ENCODE data around the gene HHIPL1. TPM values are rescaled to one million over a fixed set of nuclear protein-coding genes. Genes with fewer than 3 reads are reported as not detected.
A peak's percentile ranks its signal among the peaks of the same experiment; 100 is the strongest.

The HHIPL1 gene
- polyA plus RNA-seq, 6 donors from 2014 or later = 0.13 TPM; not detected in 5

- H3K4me1 Mint-ChIP-seq = no peaks in the 10 kb centered on the region
- ATAC-seq (ENCODE audit: low read depth in 2 of 2) (no peak), DNase-seq (no peak)
- H3K27ac Mint-ChIP-seq = no peak overlapping the region
- peaks cover 16 to 32% of the 10 kb centered on the region in 2 donors for H3K36me3 Mint-ChIP-seq
- H3K27me3 Mint-ChIP-seq = peaks cover 16 to 49% (median 44%) of the 10 kb centered on the region in 3 donors
- H3K9me3 Mint-ChIP-seq = peaks cover 19 to 47% (median 24%) of the 10 kb centered on the region in 7 donors
- H3K4me3 Mint-ChIP-seq = no peak overlapping the region
Observed at GRCh38 chr14:99701260-99701659, 56.3 kb downstream of the HHIPL1 start.

- Mint-ChIP-seq H3K36me3 (peaks cover 16 to 29% of the 10 kb centered on the region in 2 donors), H3K27ac (no peak overlapping the region), H3K4me1 (no peaks in the 10 kb centered on the region), H3K27me3 (peaks cover 16 to 48% (median 41%) of the 10 kb centered on the region in 3 donors), H3K4me3 (no peak overlapping the region), H3K9me3 (peaks cover 17 to 40% (median 25%) of the 10 kb centered on the region in 7 donors)
- no peak for DNase-seq
- no peak for ATAC-seq (ENCODE audit: low read depth in 2 of 2)
Observed at GRCh38 chr14:99702115-99702514, 57.2 kb downstream of the HHIPL1 start.

- Mint-ChIP-seq H3K4me1 (no peaks in the 10 kb centered on the region), H3K36me3 (peaks cover 16 to 25% of the 10 kb centered on the region in 2 donors), H3K27me3 (peaks cover 10 to 49% (median 34%) of the 10 kb centered on the region in 3 donors), H3K27ac (peak overlapping the region in 1 of 6 donors; percentile 39), H3K4me3 (no peak overlapping the region), H3K9me3 (peaks cover 14 to 37% (median 25%) of the 10 kb centered on the region in 7 donors)
- DNase-seq = no peak
- no peak for ATAC-seq (ENCODE audit: low read depth in 2 of 2)
Observed at GRCh38 chr14:99703381-99703780, 58.5 kb downstream of the HHIPL1 start.

- DNase-seq = no peak
- Mint-ChIP-seq H3K27me3 (peaks cover 9 to 51% (median 30%) of the 10 kb centered on the region in 3 donors), H3K9me3 (peaks cover 14 to 37% (median 25%) of the 10 kb centered on the region in 7 donors), H3K4me3 (no peak overlapping the region), H3K27ac (no peak overlapping the region), H3K36me3 (peaks cover 16 to 25% of the 10 kb centered on the region in 2 donors), H3K4me1 (no peaks in the 10 kb centered on the region)
- ATAC-seq (ENCODE audit: low read depth in 2 of 2) = no peak
Observed at GRCh38 chr14:99704037-99704436, 59.1 kb downstream of the HHIPL1 start.

- H3K27ac Mint-ChIP-seq = no peak overlapping the region
- ATAC-seq (ENCODE audit: low read depth in 2 of 2) = no peak
- H3K4me1 Mint-ChIP-seq = no peaks in the 10 kb centered on the region
Observed at GRCh38 chr14:99706107-99706900, 61.4 kb downstream of the HHIPL1 start.

GRCh38 chr14:99707420-99707819 lies 62.5 kb downstream of the HHIPL1 start:
- Mint-ChIP-seq H3K4me1 (no peaks in the 10 kb centered on the region), H3K27ac (no peak overlapping the region), H3K36me3 (peaks cover 12 to 18% of the 10 kb centered on the region in 2 donors), H3K9me3 (peaks cover 14 to 34% (median 23%) of the 10 kb centered on the region in 7 donors), H3K4me3 (no peak overlapping the region), H3K27me3 (peaks cover 4 to 38% (median 14%) of the 10 kb centered on the region in 3 donors)
- DNase-seq (no peak), ATAC-seq (ENCODE audit: low read depth in 2 of 2) (no peak)

More at GRCh38 chr14:99706107-99706900, 61.4 kb downstream of the HHIPL1 start:
- Mint-ChIP-seq H3K36me3 (peaks cover 16 to 25% of the 10 kb centered on the region in 2 donors), H3K4me3 (peak overlapping the region in 1 of 8 donors; percentile 32), H3K9me3 (peaks cover 14 to 35% (median 25%) of the 10 kb centered on the region in 7 donors), H3K27me3 (peaks cover 0 to 38% (median 14%) of the 10 kb centered on the region in 3 donors)
- DNase-seq = no peak

- Mint-ChIP-seq H3K4me1 (no peaks in the 10 kb centered on the region), H3K27me3 (peaks cover 9 to 37% (median 13%) of the 10 kb centered on the region in 3 donors), H3K4me3 (no peak overlapping the region), H3K36me3 (peaks cover 11 to 16% of the 10 kb centered on the region in 2 donors), H3K9me3 (peaks cover 12 to 33% (median 21%) of the 10 kb centered on the region in 7 donors), H3K27ac (no peak overlapping the region)
- ATAC-seq (ENCODE audit: low read depth in 2 of 2) = no peak
- DNase-seq = no peak
Observed at GRCh38 chr14:99707921-99708320, 63.0 kb downstream of the HHIPL1 start.

GRCh38 chr14:99708449-99708848 lies 63.5 kb downstream of the HHIPL1 start:
- no peak overlapping the region for H3K27ac Mint-ChIP-seq
- DNase-seq = no peak

GRCh38 chr14:99713972-99714371 lies 69.0 kb downstream of the HHIPL1 start:
- Mint-ChIP-seq H3K9me3 (peaks cover 0 to 16% (median 3%) of the 10 kb centered on the region in 7 donors), H3K27me3 (peaks cover 9 to 17% (median 13%) of the 10 kb centered on the region in 3 donors), H3K4me3 (no peak overlapping the region), H3K36me3 (no peaks in the 10 kb centered on the region), H3K27ac (no peak overlapping the region), H3K4me1 (no peaks in the 10 kb centered on the region)
- no peak for ATAC-seq (ENCODE audit: low read depth in 2 of 2)
- no peak for DNase-seq

More at GRCh38 chr14:99708449-99708848, 63.5 kb downstream of the HHIPL1 start:
- ATAC-seq (ENCODE audit: low read depth in 2 of 2) = no peak
- H3K27me3 Mint-ChIP-seq = peaks cover 8 to 32% (median 9%) of the 10 kb centered on the region in 3 donors
- peaks cover 7 to 11% of the 10 kb centered on the region in 2 donors for H3K36me3 Mint-ChIP-seq
- H3K4me1 Mint-ChIP-seq = no peaks in the 10 kb centered on the region
- H3K9me3 Mint-ChIP-seq = peaks cover 6 to 28% (median 15%) of the 10 kb centered on the region in 7 donors
- H3K4me3 Mint-ChIP-seq = no peak overlapping the region

- Mint-ChIP-seq H3K4me1 (no peaks in the 10 kb centered on the region), H3K27ac (no peak overlapping the region), H3K9me3 (peaks cover 0 to 16% (median 3%) of the 10 kb centered on the region in 7 donors), H3K27me3 (peaks cover 9 to 17% (median 12%) of the 10 kb centered on the region in 3 donors), H3K4me3 (no peak overlapping the region), H3K36me3 (no peaks in the 10 kb centered on the region)
- no peak for DNase-seq
- no peak for ATAC-seq (ENCODE audit: low read depth in 2 of 2)
Observed at GRCh38 chr14:99715266-99716000, 70.5 kb downstream of the HHIPL1 start.

GRCh38 chr14:99716091-99716849 lies 71.3 kb downstream of the HHIPL1 start:
- no peaks in the 10 kb centered on the region for H3K4me1 Mint-ChIP-seq
- H3K27me3 Mint-ChIP-seq = peaks cover 9 to 17% (median 12%) of the 10 kb centered on the region in 3 donors
- no peaks in the 10 kb centered on the region for H3K36me3 Mint-ChIP-seq
- ATAC-seq (ENCODE audit: low read depth in 2 of 2) = no peak
- DNase-seq = no peak
- no peak overlapping the region for H3K4me3 Mint-ChIP-seq
- peak overlapping the region in 1 of 6 donors; percentile 47 for H3K27ac Mint-ChIP-seq
- peaks cover 0 to 16% (median 3%) of the 10 kb centered on the region in 7 donors for H3K9me3 Mint-ChIP-seq

- DNase-seq (no peak), ATAC-seq (ENCODE audit: low read depth in 2 of 2) (no peak)
- peaks cover 0 to 10% (median 2%) of the 10 kb centered on the region in 7 donors for H3K9me3 Mint-ChIP-seq
- H3K4me1 Mint-ChIP-seq = no peaks in the 10 kb centered on the region
- peaks cover 7 to 17% (median 13%) of the 10 kb centered on the region in 3 donors for H3K27me3 Mint-ChIP-seq
- no peaks in the 10 kb centered on the region for H3K36me3 Mint-ChIP-seq
- no peak overlapping the region for H3K4me3 Mint-ChIP-seq
- H3K27ac Mint-ChIP-seq = peak overlapping the region in 1 of 6 donors; percentile 47
Observed at GRCh38 chr14:99716850-99717681, 72.1 kb downstream of the HHIPL1 start.
